ENCODE data around the gene NCS1.

Gene NCS1

GRCh38 chr9:130144703-130145102 is 27.5 kb upstream of the NCS1 start:
- DNase-seq (ENCODE audit: low read depth, low spot score): no peak
- in situ Hi-C loops (cut with HindIII; ENCODE audit: low sequenced_read_pairs): no loop called here
- no peak for TF ChIP-seq CTCF (IDR thresholded peaks at IDR 0.05; ENCODE audit: low read depth, low read length)
- H3K4me3 ChIP-seq (ENCODE audit: low read depth, low read length): no peak overlapping the region

- in situ Hi-C loops (cut with HindIII; ENCODE audit: low sequenced_read_pairs): no loop called here
- no peak for TF ChIP-seq CTCF (IDR thresholded peaks at IDR 0.05; ENCODE audit: low read depth, low read length)
Observed at GRCh38 chr9:130145658-130146057, 26.5 kb upstream of the NCS1 start.

GRCh38 chr9:130147198-130147597 is 25.0 kb upstream of the NCS1 start:
- no peak for TF ChIP-seq CTCF (IDR thresholded peaks at IDR 0.05; ENCODE audit: low read depth, low read length)
- no peak overlapping the region for H3K4me3 ChIP-seq (ENCODE audit: low read depth, low read length)
- no peak for DNase-seq (ENCODE audit: low read depth, low spot score)
- in situ Hi-C loops (cut with HindIII; ENCODE audit: low sequenced_read_pairs): no loop called here

More at GRCh38 chr9:130145658-130146057, 26.5 kb upstream of the NCS1 start:
- H3K4me3 ChIP-seq (ENCODE audit: low read depth, low read length): no peak overlapping the region
- DNase-seq (ENCODE audit: low read depth, low spot score): no peak

GRCh38 chr9:130147910-130148309 is 24.3 kb upstream of the NCS1 start:
- TF ChIP-seq CTCF (IDR thresholded peaks at IDR 0.05; ENCODE audit: low read depth, low read length): no peak
- no peak for DNase-seq (ENCODE audit: low read depth, low spot score)
- in situ Hi-C loops (cut with HindIII; ENCODE audit: low sequenced_read_pairs): no loop called here
- H3K4me3 ChIP-seq (ENCODE audit: low read depth, low read length): no peak overlapping the region

- TF ChIP-seq CTCF (IDR thresholded peaks at IDR 0.05; ENCODE audit: low read depth, low read length): no peak
- no peak overlapping the region for H3K4me3 ChIP-seq (ENCODE audit: low read depth, low read length)
- DNase-seq (ENCODE audit: low read depth, low spot score): no peak
- in situ Hi-C loops (cut with HindIII; ENCODE audit: low sequenced_read_pairs): no loop called here
Observed at GRCh38 chr9:130149031-130149430, 23.2 kb upstream of the NCS1 start.

GRCh38 chr9:130149654-130150286 is 22.4 kb upstream of the NCS1 start:
- no peak overlapping the region for H3K4me3 ChIP-seq (ENCODE audit: low read depth, low read length)
- TF ChIP-seq CTCF (IDR thresholded peaks at IDR 0.05; ENCODE audit: low read depth, low read length): no peak
- no peak for DNase-seq (ENCODE audit: low read depth, low spot score)
- in situ Hi-C loops (cut with HindIII; ENCODE audit: low sequenced_read_pairs): no loop called here

Measured in astrocyte of the spinal cord (primary cell).